Pancreas (tissue), 10 donors: ENCODE results near the gene ROBO1. TPM values are rescaled to one million over a fixed set of nuclear protein-coding genes. Genes with fewer than 3 reads are reported as not detected.

Experiments used
- ATAC-seq, 4 donors: fragments of 200-7000 bp; cut with Tn5 transposase; one replicate each; pipeline versions ENCODE4 v1.8.0 to v1.9.1; 2020; ENCODE audit warnings: mild to moderate bottlenecking in 4 of 4, moderate library complexity in 4 of 4
- DNase-seq, 6 donors: peaks; one replicate each; pipeline ENCODE4 v3.0.0-alpha.2; 2020
- FAIRE-seq: peaks from 2 replicates; lab custom pipeline; 2012; peaks lifted over from hg19 to GRCh38; lab: Jason Lieb, UNC
- H3K27ac ChIP-seq, 4 donors: fragments of 200-600 bp; sonication (generic); 1 replicate in 3 of 4; 2 replicates in 1 of 4; pipeline versions ENCODE4 v1.5.0 to v1.8.0; 2020
- H3K27me3 ChIP-seq, 4 donors: fragments of 200-600 bp; one replicate each; pipeline ENCODE4 v1.8.0; 2021
- H3K36me3 ChIP-seq, 3 donors: fragments of 200-600 bp; sonication (generic) in 1 of 3; one replicate each; pipeline versions ENCODE4 v1.5.0 to v1.8.0; 2020 to 2021
- H3K4me1 ChIP-seq, 3 donors: fragments of 200-600 bp; one replicate each; pipeline ENCODE4 v1.8.0; 2021
- H3K4me3 ChIP-seq, 4 donors: fragments of 200-600 bp; sonication (generic) in 2 of 4; one replicate each; pipeline versions ENCODE4 v1.5.0 to v1.8.0; 2020 to 2021
- H3K9me3 ChIP-seq, 4 donors: fragments of 200-600 bp; one replicate each; pipeline ENCODE4 v1.8.0; 2021
- WGBS, 2 donors: extraction: QIAGEN DNeasy Blood & Tissue Kit; methylation state at CpG; one replicate each; pipeline ENCODE4 v1.1.7; 2013; 5-methylcytosine and 5-hydroxymethylcytosine counted together
- intact Hi-C, 3 donors: fragments of 100-400 bp; cut with DNase I; formaldehyde crosslinking; loops; one replicate each; pipeline versions ENCODE4 v1.11.1 to v1.14.2; 2022
- polyA plus RNA-seq, 2 donors: library from polyadenylated mRNA; stranded (reverse); fragments of 200-250 nt; gene quantifications; one replicate each; pipeline ENCODE4 v1.2.3, GENCODE V29; 2013
- total RNA-seq, 6 donors: library from RNA; stranded (reverse); fragmentation: NEBNext Ultra II Directional in 4 of 6; extraction: Animal tissue kit (Norgen Biotek cat#: 25700) in 4 of 6; gene quantifications; one replicate each; pipeline versions ENCODE4 v1.2.1 to v1.2.4, GENCODE V29; 2021 to 2023
- TF ChIP-seq, protein P1 (sequence below), 4 donors: fragments of 200-600 bp; sonication (generic) in 3 of 4; IDR thresholded peaks; one replicate each; pipeline versions ENCODE4 v1.5.0 to v1.8.0; 2021; ENCODE audit warnings: antibody characterized with exemption in 4 of 4
- donor health status: healthy with polysubstance abuse.
- donor health status: DM: no; HTN: no; CAD: no; lungs with moderate emphysema.
- donor health status: DM: no; HTN: no; CAD: no.
- donor health status: control.
- donor health status: control.
- donor health status: Bipolar disorder and iron deficiency.
- donor health status: DM: yes; HTN: yes; CAD: no.
- donor health status: DM: no; HTN: no; CAD: no.
- donor health status: DM: no; HTN: no; CAD: no.
- donor health status: DM: yes; HTN: yes; CAD: no.

Gene ROBO1
- total and polyA plus RNA-seq, 8 donors: 0.51 to 8.5 (median 2.8) TPM

DNA sequence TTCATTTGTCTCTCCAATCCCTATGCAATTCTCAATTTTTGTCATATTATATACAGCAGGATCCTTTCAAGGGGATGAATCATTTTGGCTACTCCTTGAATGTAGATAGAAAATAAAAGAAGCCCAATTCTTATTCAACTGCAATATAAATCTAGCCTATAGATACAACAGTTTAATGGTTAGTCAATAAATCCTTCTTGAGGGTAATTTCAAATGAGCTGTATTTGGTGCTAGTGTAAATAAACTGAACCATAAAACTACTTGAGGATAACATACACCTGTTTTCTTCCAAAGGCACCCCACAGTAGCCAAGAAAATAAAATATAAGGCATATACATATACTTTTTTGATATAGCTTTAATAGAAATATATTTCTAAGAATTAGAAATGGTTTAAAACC lies 830.3 kb downstream of the ROBO1 start:
- Histone ChIP-seq H3K36me3 (no peaks in the 10 kb centered on the region), H3K4me3 (no peak overlapping the region), H3K27ac (no peak overlapping the region), H3K9me3 (no peaks in the 10 kb centered on the region), H3K4me1 (no peaks in the 10 kb centered on the region), H3K27me3 (no peaks in the 10 kb centered on the region)
- FAIRE-seq (no peak), DNase-seq (no peak), ATAC-seq (no peak)
- intact Hi-C loops: no loop called here
- TF ChIP-seq, protein P1, sequence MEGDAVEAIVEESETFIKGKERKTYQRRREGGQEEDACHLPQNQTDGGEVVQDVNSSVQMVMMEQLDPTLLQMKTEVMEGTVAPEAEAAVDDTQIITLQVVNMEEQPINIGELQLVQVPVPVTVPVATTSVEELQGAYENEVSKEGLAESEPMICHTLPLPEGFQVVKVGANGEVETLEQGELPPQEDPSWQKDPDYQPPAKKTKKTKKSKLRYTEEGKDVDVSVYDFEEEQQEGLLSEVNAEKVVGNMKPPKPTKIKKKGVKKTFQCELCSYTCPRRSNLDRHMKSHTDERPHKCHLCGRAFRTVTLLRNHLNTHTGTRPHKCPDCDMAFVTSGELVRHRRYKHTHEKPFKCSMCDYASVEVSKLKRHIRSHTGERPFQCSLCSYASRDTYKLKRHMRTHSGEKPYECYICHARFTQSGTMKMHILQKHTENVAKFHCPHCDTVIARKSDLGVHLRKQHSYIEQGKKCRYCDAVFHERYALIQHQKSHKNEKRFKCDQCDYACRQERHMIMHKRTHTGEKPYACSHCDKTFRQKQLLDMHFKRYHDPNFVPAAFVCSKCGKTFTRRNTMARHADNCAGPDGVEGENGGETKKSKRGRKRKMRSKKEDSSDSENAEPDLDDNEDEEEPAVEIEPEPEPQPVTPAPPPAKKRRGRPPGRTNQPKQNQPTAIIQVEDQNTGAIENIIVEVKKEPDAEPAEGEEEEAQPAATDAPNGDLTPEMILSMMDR (IDR thresholded peaks at IDR 0.05): no peak

DNA sequence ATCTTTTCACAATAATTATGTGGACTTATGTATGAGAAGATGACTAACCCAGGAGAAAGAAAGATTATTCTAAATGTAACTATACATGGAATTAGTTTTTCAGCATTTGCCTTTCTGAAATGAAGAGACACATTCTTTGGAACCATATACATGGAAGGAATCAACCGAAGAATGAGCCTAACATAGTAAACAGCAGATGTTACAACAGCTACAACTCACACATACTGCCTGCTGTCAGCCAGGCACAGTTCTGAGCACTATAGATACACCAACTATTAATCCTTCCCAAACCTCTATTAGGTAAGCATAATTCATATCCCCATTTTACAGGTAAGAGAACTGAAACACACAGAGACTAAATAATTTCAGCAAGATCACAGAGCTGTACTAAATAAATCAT lies 840.0 kb downstream of the ROBO1 start:
- Histone ChIP-seq H3K9me3 (no peaks in the 10 kb centered on the region), H3K4me1 (no peaks in the 10 kb centered on the region), H3K27ac (no peak overlapping the region), H3K36me3 (no peaks in the 10 kb centered on the region), H3K4me3 (no peak overlapping the region), H3K27me3 (no peaks in the 10 kb centered on the region)
- TF ChIP-seq, protein P1 (IDR thresholded peaks at IDR 0.05): no peak
- 73 to 81% methylated on average over 1 of the region's 1 CpG for WGBS, 2 donors
- no peak for ATAC-seq
- intact Hi-C loops: no loop called here
- DNase-seq: no peak
- FAIRE-seq: no peak

DNA sequence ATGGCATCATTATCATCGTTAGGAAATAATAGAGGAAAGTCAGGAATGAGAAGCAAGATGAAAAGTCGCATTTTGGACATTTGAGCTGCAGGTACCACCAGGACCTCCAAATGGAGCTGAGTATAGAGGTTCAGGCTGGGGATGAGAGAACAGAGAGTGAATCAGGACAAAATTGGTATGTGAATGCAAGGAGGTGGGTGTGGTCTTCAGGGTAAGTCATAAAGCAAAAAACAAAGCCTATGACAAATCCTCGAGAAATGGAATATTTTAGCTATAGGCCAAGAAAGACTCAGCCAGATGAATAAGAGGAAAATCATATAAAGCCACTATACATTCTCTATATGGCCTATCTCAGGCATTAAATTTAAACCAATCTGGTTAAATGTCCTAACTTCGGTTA lies 841.3 kb downstream of the ROBO1 start:
- no peaks in the 10 kb centered on the region for H3K36me3 ChIP-seq
- 70 to 86% methylated on average over 4 of the region's 4 CpGs for WGBS, 2 donors
- ATAC-seq (no peak), FAIRE-seq (no peak), DNase-seq (no peak)
- H3K4me1 ChIP-seq: no peaks in the 10 kb centered on the region
- no peak overlapping the region for H3K4me3 ChIP-seq
- no peak overlapping the region for H3K27ac ChIP-seq
- intact Hi-C loops: no loop called here
- TF ChIP-seq, protein P1 (IDR thresholded peaks at IDR 0.05): no peak
- H3K9me3 ChIP-seq: no peaks in the 10 kb centered on the region
- H3K27me3 ChIP-seq: no peaks in the 10 kb centered on the region

DNA sequence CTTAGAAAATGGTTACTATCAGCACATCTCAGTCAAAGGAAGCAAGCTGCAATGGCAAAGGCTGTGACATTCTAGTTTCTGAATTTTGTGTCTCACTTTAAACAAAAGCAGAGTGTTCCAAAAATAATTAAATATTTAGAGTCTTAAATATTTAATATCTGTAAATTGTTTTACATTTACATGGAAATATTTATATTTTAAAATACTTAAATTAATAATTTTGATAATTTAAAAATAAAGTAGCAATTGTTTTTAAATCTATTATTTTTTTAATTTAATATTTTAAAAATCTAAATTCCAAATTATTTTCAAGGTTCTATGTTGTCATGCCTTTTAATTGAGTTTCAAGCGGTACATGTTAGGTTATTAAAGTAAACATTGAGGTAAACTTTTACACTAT lies 843.1 kb downstream of the ROBO1 start:
- intact Hi-C loops: no loop called here
- ATAC-seq: no peak

DNA sequence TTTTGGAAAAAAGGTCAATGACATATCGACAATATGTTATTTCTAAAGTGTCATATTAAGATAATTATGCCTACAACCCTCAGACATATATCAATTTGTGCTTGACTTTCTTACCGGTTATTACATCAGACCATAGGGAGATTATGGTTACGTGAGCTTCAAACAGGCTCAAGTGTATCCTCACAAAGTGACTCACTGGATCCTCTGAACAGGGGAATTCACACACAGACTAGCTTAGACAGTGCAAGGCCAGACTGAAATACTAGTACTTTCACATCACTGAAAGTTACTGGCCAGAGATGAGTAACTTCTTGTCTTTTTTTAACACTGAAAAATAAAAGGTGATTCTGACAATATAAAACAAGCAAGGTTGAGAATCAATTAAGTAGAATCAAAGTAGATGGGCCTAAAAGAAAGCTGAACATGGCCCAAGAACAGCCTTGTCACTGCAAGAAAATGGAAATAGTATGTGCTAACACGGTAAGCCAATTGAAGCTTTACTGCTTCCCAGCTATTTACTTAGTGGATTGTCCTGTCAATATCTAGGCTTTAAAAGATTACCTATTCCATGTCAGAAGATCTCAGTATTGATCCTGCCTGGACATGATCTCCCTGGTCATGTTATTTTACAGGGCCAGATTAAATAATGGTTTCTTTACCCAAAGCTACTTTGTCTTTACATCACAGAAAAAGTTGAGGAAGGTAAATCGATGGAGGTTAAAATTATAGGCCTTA lies 848.6 kb downstream of the ROBO1 start:
- FAIRE-seq (no peak), ATAC-seq (peak in 1 of 4 donors; percentile 32)
- WGBS, 2 donors: 57 to 61% methylated on average over 5 of the region's 5 CpGs

More for the DNA sequence above, 843.1 kb downstream of the ROBO1 start:
- TF ChIP-seq, protein P1 (IDR thresholded peaks at IDR 0.05): no peak
- no peaks in the 10 kb centered on the region for H3K27me3 ChIP-seq
- no peak for DNase-seq
- no peak overlapping the region for H3K4me3 ChIP-seq
- 71 to 83% methylated on average over 1 of the region's 1 CpG for WGBS, 2 donors
- no peaks in the 10 kb centered on the region for H3K36me3 ChIP-seq
- no peaks in the 10 kb centered on the region for H3K4me1 ChIP-seq
- FAIRE-seq: peak; percentile 94
- H3K27ac ChIP-seq: no peak overlapping the region
- H3K9me3 ChIP-seq: no peaks in the 10 kb centered on the region

More for the DNA sequence above, 848.6 kb downstream of the ROBO1 start:
- Histone ChIP-seq H3K4me3 (no peak overlapping the region), H3K36me3 (no peaks in the 10 kb centered on the region), H3K27ac (no peak overlapping the region), H3K4me1 (no peaks in the 10 kb centered on the region), H3K9me3 (no peaks in the 10 kb centered on the region), H3K27me3 (no peaks in the 10 kb centered on the region)
- intact Hi-C loops: no loop called here
- no peak for DNase-seq
- TF ChIP-seq, protein P1 (IDR thresholded peaks at IDR 0.05): no peak
